GM21619 (cell line): ENCODE results near the gene TFCP2L1.

ENCODE experiments used
- ATAC-seq: cut with Tn5 transposase; IDR thresholded peaks from one replicate; pipeline ENCODE4 v1.9.1; 2021; ENCODE audit not compliant: unreplicated experiment

Gene TFCP2L1

GRCh38 chr2:121243821-121244460, 41.1 kb downstream of the TFCP2L1 start:
- ATAC-seq, result no peak

- ATAC-seq, result no peak
Measured at GRCh38 chr2:121242976-121243375, 42.0 kb downstream of the TFCP2L1 start.

- ATAC-seq, result no peak
Measured at GRCh38 chr2:121242175-121242875, 42.7 kb downstream of the TFCP2L1 start.

GRCh38 chr2:121241466-121241865, 43.5 kb downstream of the TFCP2L1 start:
- ATAC-seq, result no peak

GRCh38 chr2:121240436-121240835, 44.6 kb downstream of the TFCP2L1 start:
- ATAC-seq, result no peak

- ATAC-seq, result no peak
Measured at GRCh38 chr2:121239969-121240368, 45.0 kb downstream of the TFCP2L1 start.

- ATAC-seq, result no peak
Measured at GRCh38 chr2:121239471-121239870, 45.5 kb downstream of the TFCP2L1 start.

GRCh38 chr2:121238828-121239227, 46.2 kb downstream of the TFCP2L1 start:
- ATAC-seq, result no peak

- no peak for ATAC-seq
Measured at GRCh38 chr2:121237980-121238665, 46.9 kb downstream of the TFCP2L1 start.

- no peak for ATAC-seq
Measured at GRCh38 chr2:121237336-121237979, 47.5 kb downstream of the TFCP2L1 start.

- ATAC-seq, result no peak
Measured at GRCh38 chr2:121236650-121237180, 48.3 kb downstream of the TFCP2L1 start.

GRCh38 chr2:121236101-121236640, 48.8 kb downstream of the TFCP2L1 start:
- no peak for ATAC-seq

GRCh38 chr2:121235542-121235941, 49.5 kb downstream of the TFCP2L1 start:
- ATAC-seq, result no peak

GRCh38 chr2:121234791-121235190, 50.2 kb downstream of the TFCP2L1 start:
- no peak for ATAC-seq

- no peak for ATAC-seq
Measured at GRCh38 chr2:121234144-121234543, 50.9 kb downstream of the TFCP2L1 start.

GRCh38 chr2:121233486-121234110, 51.4 kb downstream of the TFCP2L1 start:
- no peak for ATAC-seq

GRCh38 chr2:121232626-121233265, 52.3 kb downstream of the TFCP2L1 start:
- ATAC-seq, result no peak

GRCh38 chr2:121231385-121232000, 53.5 kb downstream of the TFCP2L1 start:
- no peak for ATAC-seq

GRCh38 chr2:121228521-121228920, 56.5 kb downstream of the TFCP2L1 start:
- ATAC-seq, result no peak
